Esophagus squamous epithelium (tissue), 5 donors: ENCODE data around the gene NECTIN1. TPM values are rescaled to one million over a fixed set of nuclear protein-coding genes. Genes with fewer than 3 reads are reported as not detected.

Experiments
- DNase-seq: peaks from one replicate; lab custom pipeline; 2025; lab: John Stamatoyannopoulos, UW
- H3K27ac ChIP-seq, 4 donors: fragments of 200-600 bp; sonication (generic); one replicate each; pipeline ENCODE4 v1.5.1; 2016 to 2019; ENCODE audit warnings: mild to moderate bottlenecking in 1 of 4
- H3K27me3 ChIP-seq, 4 donors: fragments of 200-600 bp; sonication (generic); 1 replicate in 3 of 4; 2 replicates in 1 of 4; pipeline versions ENCODE4 v1.5.1 to v1.6.0; 2017 to 2021; ENCODE audit warnings: antibody characterized with exemption in 1 of 4
- H3K36me3 ChIP-seq, 3 donors: fragments of 200-600 bp; sonication (generic); one replicate each; pipeline ENCODE4 v1.5.1; 2016 to 2019
- H3K4me1 ChIP-seq, 3 donors: fragments of 200-600 bp; sonication (generic); one replicate each; pipeline ENCODE4 v1.5.1; 2017 to 2019
- H3K4me3 ChIP-seq, 4 donors: fragments of 200-600 bp; sonication (generic); 1 replicate in 3 of 4; 2 replicates in 1 of 4; pipeline ENCODE4 v1.5.1; 2016 to 2019; ENCODE audit warnings: mild to moderate bottlenecking in 2 of 4, moderate library complexity in 1 of 4
- H3K9me3 ChIP-seq, 3 donors: fragments of 200-600 bp; sonication (generic); one replicate each; pipeline ENCODE4 v1.5.1; 2016 to 2019
- POLR2A ChIP-seq, 4 donors: fragments of 450-650 bp; IDR thresholded peaks; one replicate each; pipeline ENCODE4 v1.6.1; 2017; ENCODE audit warnings: antibody characterized with exemption in 4 of 4, mild to moderate bottlenecking in 4 of 4, moderate library complexity in 3 of 4
- WGBS, 2 donors: methylation state at CpG; one replicate each; pipeline ENCODE4 v1.1.5; 2018; 5-methylcytosine and 5-hydroxymethylcytosine counted together
- intact Hi-C: fragments of 100-400 bp; cut with DNase I; formaldehyde crosslinking; loops from one replicate; pipeline ENCODE4 v1.15.0; 2022
- total RNA-seq, 4 donors: library from RNA; depleted of rRNA; stranded (reverse); fragments of >200 nt; gene quantifications; one replicate each; pipeline ENCODE4 v1.1.0, GENCODE V29; 2016
- TF ChIP-seq, protein P1 (sequence below), 6 experiments: fragments of 450-650 bp in 4 of 6; fragments of 200-600 bp in 2 of 6; sonication (generic) in 2 of 6; IDR thresholded peaks; one replicate each; pipeline ENCODE4 v1.5.1; 2016 to 2019; ENCODE audit warnings: antibody characterized with exemption in 6 of 6, mild to moderate bottlenecking in 4 of 6, moderate library complexity in 4 of 6
- donor health status: DM: yes; HTN: yes; CAD: no.

Gene NECTIN1
- total RNA-seq, 4 donors from 2014 or later = 72.5 to 163 (median 117) TPM

GRCh38 chr11:119612814-119613213 lies 116.2 kb downstream of the NECTIN1 start:
- 57 to 58% methylated on average over 4 to 6 of the region's 6 CpGs for WGBS, 2 donors
- DNase-seq = no peak
- peaks cover 8 to 21% (median 12%) of the 10 kb centered on the region in 3 donors for H3K4me1 ChIP-seq
- intact Hi-C loops = no loop called here
- no peaks in the 10 kb centered on the region for H3K36me3 ChIP-seq
- H3K4me3 ChIP-seq = no peak overlapping the region
- no peaks in the 10 kb centered on the region for H3K9me3 ChIP-seq
- H3K27me3 ChIP-seq = peaks cover 0 to 5% (median 0%) of the 10 kb centered on the region in 4 donors
- no peak for TF ChIP-seq POLR2A (IDR thresholded peaks at IDR 0.05)
- TF ChIP-seq, protein P1, sequence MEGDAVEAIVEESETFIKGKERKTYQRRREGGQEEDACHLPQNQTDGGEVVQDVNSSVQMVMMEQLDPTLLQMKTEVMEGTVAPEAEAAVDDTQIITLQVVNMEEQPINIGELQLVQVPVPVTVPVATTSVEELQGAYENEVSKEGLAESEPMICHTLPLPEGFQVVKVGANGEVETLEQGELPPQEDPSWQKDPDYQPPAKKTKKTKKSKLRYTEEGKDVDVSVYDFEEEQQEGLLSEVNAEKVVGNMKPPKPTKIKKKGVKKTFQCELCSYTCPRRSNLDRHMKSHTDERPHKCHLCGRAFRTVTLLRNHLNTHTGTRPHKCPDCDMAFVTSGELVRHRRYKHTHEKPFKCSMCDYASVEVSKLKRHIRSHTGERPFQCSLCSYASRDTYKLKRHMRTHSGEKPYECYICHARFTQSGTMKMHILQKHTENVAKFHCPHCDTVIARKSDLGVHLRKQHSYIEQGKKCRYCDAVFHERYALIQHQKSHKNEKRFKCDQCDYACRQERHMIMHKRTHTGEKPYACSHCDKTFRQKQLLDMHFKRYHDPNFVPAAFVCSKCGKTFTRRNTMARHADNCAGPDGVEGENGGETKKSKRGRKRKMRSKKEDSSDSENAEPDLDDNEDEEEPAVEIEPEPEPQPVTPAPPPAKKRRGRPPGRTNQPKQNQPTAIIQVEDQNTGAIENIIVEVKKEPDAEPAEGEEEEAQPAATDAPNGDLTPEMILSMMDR (IDR thresholded peaks at IDR 0.05) = no peak
- no peak overlapping the region for H3K27ac ChIP-seq

GRCh38 chr11:119610836-119611426 lies 118.1 kb downstream of the NECTIN1 start:
- Histone ChIP-seq H3K27me3 (peaks cover 0 to 19% (median 0%) of the 10 kb centered on the region in 4 donors), H3K4me1 (peaks cover 8 to 11% (median 10%) of the 10 kb centered on the region in 3 donors), H3K4me3 (no peak overlapping the region), H3K36me3 (no peaks in the 10 kb centered on the region), H3K27ac (no peak overlapping the region), H3K9me3 (no peaks in the 10 kb centered on the region)
- DNase-seq = no peak
- TF ChIP-seq, protein P1 (IDR thresholded peaks at IDR 0.05) = no peak
- no peak for TF ChIP-seq POLR2A (IDR thresholded peaks at IDR 0.05)
- intact Hi-C loops = no loop called here
- WGBS, 2 donors = 86 to 96% methylated on average over 3 of the region's 5 CpGs

DNA sequence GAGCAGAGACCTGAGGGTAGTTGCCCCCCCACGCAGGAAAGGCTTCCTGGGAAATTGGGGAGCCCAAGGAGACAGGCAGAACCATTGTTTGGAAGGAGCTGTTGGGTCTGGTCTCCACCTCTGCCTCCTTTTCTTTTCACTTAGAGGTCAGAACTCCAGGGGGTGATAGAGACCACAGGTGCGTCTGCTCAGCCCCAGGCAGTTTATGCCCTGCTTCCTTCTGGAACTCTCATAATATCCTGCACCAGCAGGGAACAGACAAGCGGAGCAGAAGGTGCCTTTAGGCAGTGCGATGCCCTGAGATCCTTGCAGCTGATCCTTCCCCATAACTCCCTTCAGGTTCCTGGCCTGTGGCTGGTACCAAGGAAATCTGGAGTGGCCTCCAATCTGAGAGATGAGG lies 120.2 kb downstream of the NECTIN1 start:
- TF ChIP-seq POLR2A (IDR thresholded peaks at IDR 0.05) = no peak
- TF ChIP-seq, protein P1 (IDR thresholded peaks at IDR 0.05) = no peak
- WGBS, 2 donors = 66 to 81% methylated on average over 4 of the region's 4 CpGs

DNA sequence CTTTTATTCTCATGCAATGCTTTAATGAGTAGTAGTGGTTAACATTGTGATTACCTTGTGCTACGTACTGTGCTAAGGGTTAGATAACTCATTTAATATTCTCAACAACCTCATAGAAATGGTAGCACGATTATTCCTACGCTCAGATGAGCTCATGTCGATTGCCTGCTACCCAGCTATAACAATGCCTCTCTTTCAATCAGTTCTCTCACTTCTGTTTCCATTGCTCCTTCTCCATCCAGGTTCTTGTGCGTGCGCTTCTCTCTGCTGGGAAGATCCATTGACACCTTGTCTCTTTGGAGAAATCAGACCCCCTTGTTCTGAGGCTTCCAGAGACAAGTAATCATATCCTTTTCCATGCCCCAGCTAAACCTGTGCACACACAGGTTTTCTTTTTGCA lies 120.8 kb downstream of the NECTIN1 start:
- Histone ChIP-seq H3K9me3 (no peaks in the 10 kb centered on the region), H3K4me1 (no peaks in the 10 kb centered on the region), H3K36me3 (no peaks in the 10 kb centered on the region), H3K27me3 (peaks cover 0 to 29% (median 0%) of the 10 kb centered on the region in 4 donors), H3K27ac (no peak overlapping the region), H3K4me3 (no peak overlapping the region)
- no peak for DNase-seq
- intact Hi-C loops = no loop called here
- WGBS, 2 donors = 71 to 77% methylated on average over 6 of the region's 6 CpGs
- no peak for TF ChIP-seq POLR2A (IDR thresholded peaks at IDR 0.05)
- TF ChIP-seq, protein P1 (IDR thresholded peaks at IDR 0.05) = no peak

More for the DNA sequence above, 120.2 kb downstream of the NECTIN1 start:
- Histone ChIP-seq H3K36me3 (no peaks in the 10 kb centered on the region), H3K27me3 (peaks cover 0 to 26% (median 0%) of the 10 kb centered on the region in 4 donors), H3K9me3 (no peaks in the 10 kb centered on the region), H3K27ac (no peak overlapping the region), H3K4me1 (no peaks in the 10 kb centered on the region), H3K4me3 (no peak overlapping the region)
- intact Hi-C loops = no loop called here
- no peak for DNase-seq

DNA sequence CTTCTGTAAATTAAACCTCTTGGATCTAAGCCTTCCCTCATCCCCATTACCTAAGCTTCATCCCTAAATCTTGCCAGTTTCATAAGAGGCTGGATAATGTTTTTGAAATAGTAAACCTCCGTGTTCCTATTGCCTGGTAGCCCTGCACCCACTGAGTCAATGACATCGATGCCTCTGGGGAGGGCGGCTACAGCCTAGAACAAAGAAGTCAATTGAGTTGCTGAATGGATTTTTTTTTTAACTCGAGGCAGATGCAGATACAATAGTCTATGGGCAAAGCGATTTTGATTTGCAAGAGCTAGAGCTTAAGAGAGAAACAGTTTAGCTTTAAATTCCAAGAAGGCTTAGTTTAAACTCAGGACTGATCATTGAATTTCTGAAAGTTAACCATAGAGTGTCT lies 121.3 kb downstream of the NECTIN1 start:
- Histone ChIP-seq H3K9me3 (no peaks in the 10 kb centered on the region), H3K36me3 (no peaks in the 10 kb centered on the region), H3K4me3 (no peak overlapping the region), H3K27ac (no peak overlapping the region), H3K4me1 (no peaks in the 10 kb centered on the region), H3K27me3 (peaks cover 0 to 34% (median 0%) of the 10 kb centered on the region in 4 donors)
- WGBS, 2 donors = 21 to 34% methylated on average over 5 of the region's 5 CpGs
- intact Hi-C loops = no loop called here
- no peak for DNase-seq
- TF ChIP-seq, protein P1 (IDR thresholded peaks at IDR 0.05) = no peak
- no peak for TF ChIP-seq POLR2A (IDR thresholded peaks at IDR 0.05)
